ENCODE measurements around the gene MITF.

MITF gene

DNA sequence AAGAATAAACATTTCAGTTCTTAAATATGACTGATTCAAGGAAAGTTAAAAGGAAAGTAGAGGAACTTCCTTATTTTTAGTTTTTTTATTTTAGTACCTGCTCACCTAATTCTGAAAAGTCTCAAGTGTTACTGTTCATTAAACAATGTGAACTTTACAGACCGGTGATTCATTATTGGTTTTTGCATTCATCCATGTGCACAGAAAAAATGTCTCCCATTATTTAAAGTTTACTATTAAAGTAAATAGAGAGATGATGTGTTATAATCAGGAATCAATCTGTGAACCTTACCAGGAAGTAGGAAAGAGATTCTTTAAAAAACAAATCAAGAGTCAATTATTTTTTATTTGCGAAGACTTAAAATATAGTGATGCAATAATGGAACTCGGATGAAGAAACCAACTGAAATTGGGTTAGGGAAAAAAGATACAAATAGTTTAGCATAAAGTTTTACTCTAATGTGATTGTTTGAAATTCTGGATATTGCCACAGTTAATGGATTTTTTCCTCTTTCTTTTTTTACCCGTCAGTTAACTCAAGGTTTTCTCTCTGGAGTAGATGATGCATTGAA, 140.9 kb downstream of the MITF start:
- H3K4me3 ChIP-seq (replicated peaks; ENCODE audit: low read depth, low read length): no peak overlapping the region
- TF ChIP-seq, protein P1, sequence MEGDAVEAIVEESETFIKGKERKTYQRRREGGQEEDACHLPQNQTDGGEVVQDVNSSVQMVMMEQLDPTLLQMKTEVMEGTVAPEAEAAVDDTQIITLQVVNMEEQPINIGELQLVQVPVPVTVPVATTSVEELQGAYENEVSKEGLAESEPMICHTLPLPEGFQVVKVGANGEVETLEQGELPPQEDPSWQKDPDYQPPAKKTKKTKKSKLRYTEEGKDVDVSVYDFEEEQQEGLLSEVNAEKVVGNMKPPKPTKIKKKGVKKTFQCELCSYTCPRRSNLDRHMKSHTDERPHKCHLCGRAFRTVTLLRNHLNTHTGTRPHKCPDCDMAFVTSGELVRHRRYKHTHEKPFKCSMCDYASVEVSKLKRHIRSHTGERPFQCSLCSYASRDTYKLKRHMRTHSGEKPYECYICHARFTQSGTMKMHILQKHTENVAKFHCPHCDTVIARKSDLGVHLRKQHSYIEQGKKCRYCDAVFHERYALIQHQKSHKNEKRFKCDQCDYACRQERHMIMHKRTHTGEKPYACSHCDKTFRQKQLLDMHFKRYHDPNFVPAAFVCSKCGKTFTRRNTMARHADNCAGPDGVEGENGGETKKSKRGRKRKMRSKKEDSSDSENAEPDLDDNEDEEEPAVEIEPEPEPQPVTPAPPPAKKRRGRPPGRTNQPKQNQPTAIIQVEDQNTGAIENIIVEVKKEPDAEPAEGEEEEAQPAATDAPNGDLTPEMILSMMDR (IDR thresholded peaks at IDR 0.05; ENCODE audit: low read depth, low read length, missing control alignments): no peak
- no peak for DNase-seq (ENCODE audit: extremely low read depth, low read depth)

DNA sequence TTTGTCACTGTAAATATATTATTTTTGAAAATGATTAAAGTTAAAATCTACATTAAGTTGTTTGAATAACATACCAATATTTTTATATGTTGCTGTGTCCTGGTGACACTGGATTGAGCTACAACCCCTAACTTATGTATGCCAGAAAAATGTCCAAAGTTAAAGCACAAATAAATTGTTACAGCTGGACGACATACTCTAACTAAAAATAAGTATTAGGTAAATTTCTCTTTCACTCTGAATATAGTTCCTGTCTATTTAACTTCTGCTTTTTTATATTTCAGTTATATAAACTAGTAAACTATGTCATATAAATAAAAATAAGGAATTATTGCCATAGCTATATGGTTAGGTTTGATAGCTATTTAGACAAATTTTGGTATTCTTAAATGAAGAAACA, 141.8 kb downstream of the MITF start:
- TF ChIP-seq, protein P1 (IDR thresholded peaks at IDR 0.05; ENCODE audit: low read depth, low read length, missing control alignments): no peak
- no peak overlapping the region for H3K4me3 ChIP-seq (replicated peaks; ENCODE audit: low read depth, low read length)
- DNase-seq (ENCODE audit: extremely low read depth, low read depth): no peak

DNA sequence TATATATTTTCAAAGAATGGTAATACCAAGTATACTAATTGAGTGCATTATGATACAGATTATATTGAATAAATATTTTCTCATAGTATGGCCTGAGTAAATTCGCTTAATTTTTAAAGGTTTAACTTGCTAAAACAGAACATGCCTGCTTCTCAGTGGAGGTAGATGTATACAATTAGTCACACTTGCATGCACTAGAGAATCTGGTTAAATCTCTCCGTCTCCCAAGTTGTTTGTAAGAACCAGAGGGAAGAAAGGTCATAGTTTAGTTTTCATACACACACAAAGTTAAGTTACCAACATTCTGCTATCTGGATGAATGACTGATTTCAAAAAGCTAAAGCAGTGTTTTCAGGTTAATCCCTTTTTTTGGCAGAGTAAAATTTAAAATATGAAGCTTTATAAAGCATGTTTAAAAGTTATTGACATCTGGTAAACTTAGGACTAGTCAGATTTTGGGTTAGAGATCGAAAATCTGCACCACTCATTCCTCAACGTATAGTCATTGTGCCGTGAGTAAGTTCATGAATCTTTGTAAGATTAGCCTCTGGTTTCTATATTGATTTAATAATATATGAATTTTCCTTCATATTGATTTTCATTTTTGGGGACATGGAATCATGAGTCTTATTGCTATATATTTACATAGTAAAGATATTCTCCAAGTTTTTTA, 142.6 kb downstream of the MITF start:
- DNase-seq (ENCODE audit: extremely low read depth, low read depth): no peak
- H3K4me3 ChIP-seq (replicated peaks; ENCODE audit: low read depth, low read length): no peak overlapping the region
- TF ChIP-seq, protein P1 (IDR thresholded peaks at IDR 0.05; ENCODE audit: low read depth, low read length, missing control alignments): no peak

DNA sequence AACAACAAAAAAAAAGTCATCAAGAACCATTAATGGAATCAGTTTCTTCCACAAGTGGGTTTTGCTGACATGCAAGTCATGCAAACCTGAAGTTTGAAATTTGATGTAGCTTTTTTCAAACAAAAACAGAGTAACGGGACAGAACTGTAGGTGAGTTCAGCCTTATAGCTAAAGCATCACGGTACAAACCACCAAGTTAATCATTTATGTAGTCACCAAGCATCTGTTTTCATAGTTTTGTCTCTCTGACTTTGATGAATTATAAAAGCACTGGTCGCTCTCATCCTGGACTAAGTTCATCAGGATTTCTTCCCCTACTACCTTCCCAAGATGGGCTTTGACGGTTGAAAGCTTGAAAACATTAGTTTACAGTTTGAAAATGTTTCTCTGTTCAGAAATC, 143.3 kb downstream of the MITF start:
- TF ChIP-seq, protein P1 (IDR thresholded peaks at IDR 0.05; ENCODE audit: low read depth, low read length, missing control alignments): no peak
- no peak overlapping the region for H3K4me3 ChIP-seq (replicated peaks; ENCODE audit: low read depth, low read length)
- DNase-seq (ENCODE audit: extremely low read depth, low read depth): no peak

DNA sequence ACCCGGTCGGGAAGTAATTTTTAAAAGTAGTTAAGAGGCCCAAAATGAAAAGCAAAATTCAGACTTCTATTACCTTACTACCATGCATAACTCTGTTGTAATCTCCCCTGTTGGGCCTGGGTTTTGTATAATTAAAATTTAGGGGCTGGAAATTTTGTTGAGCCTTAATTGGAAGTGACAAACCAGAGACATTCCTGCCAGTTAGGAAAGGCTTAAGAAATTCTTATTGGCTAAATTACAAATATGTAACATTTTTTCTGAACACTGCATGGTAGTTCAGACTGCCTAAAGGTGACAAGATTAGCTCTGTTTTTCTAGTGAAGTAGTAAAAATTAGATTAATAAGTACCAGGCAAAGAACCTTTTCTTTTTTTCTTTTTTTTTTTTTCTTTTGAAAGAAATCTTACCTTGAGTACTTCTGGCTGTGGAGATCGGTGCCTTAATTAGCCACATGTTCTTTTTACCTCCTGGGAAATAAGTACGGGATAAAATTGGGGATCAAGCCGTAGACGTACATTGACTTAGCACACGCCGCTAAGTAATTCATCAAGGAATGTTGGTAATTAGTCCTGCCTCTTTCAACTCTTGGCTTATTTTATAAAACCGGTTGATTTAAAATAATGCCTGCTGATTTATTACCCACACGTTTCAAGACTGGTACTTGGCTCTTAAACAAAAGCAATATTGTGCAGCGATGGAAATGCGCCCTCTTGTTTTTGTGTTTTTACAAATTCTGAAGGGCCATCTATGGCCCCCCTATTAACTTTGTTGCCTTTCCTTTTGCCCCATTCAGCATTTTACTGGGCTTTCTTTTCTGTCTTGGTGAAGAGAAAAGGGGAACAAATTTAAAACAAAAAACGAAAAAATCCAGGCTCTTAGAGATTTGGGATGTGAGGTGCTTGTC, 149.0 kb downstream of the MITF start:
- no peak overlapping the region for H3K4me3 ChIP-seq (replicated peaks; ENCODE audit: low read depth, low read length)
- TF ChIP-seq, protein P1 (IDR thresholded peaks at IDR 0.05; ENCODE audit: low read depth, low read length, missing control alignments): no peak
- no peak for DNase-seq (ENCODE audit: extremely low read depth, low read depth)

DNA sequence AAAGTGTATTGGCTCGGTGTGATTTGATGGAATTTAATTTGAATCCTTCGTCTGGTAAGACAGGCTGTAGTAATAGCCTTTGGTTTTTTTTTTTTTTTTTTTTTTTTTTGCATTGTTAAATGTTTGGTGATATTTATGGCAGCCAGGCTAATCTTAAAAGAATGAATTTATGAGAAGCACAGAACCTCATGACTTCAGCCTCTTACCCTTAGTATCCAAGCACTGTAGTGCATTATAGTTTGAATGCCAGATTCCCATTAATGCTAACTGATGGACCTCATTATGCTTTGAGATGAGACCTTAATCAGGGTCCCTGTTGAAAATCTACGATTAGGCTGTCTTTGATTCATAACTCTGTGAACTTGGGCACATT, 149.7 kb downstream of the MITF start:
- TF ChIP-seq, protein P1 (IDR thresholded peaks at IDR 0.05; ENCODE audit: low read depth, low read length, missing control alignments): no peak

More for the DNA sequence above, 149.7 kb downstream of the MITF start:
- DNase-seq (ENCODE audit: extremely low read depth, low read depth): no peak
- no peak overlapping the region for H3K4me3 ChIP-seq (replicated peaks; ENCODE audit: low read depth, low read length)
